Measurements from ENCODE around the gene DISP3.

GRCh38 chr1:11471473-11471872 is 7.5 kb upstream of the DISP3 start:
- TF ChIP-seq GATA2 (IDR thresholded peaks at IDR 0.05; ENCODE audit: low read depth, low read length) (no peak), GATA3 (IDR thresholded peaks at IDR 0.05; ENCODE audit: low read depth, low read length) (no peak)

Measured in SH-SY5Y (cell line).